K562 (cell line): ENCODE data around the gene HARS2. TPM values are rescaled to one million over a fixed set of nuclear protein-coding genes. Genes with fewer than 3 reads are reported as not detected.

Source experiments
- CREB5 ChIP-seq: fragments of 250-450 bp; sonication (Bioruptor Pico); IDR thresholded peaks from 2 replicates; pipeline ENCODE4 v1.5.0; 2020; ENCODE audit warnings: mild to moderate bottlenecking
- DLX4 ChIP-seq: fragments of 250-450 bp; sonication (Bioruptor Pico); IDR thresholded peaks from 2 replicates; pipeline ENCODE4 v1.6.1; 2021; ENCODE audit warnings: mild to moderate bottlenecking
- E2F1 ChIP-seq: sonication (generic); formaldehyde crosslinking; IDR thresholded peaks from 2 replicates; pipeline ENCODE4 v1.8.1; 2023; ENCODE audit warnings: mild to moderate bottlenecking, missing genetic modification reagents, moderate library complexity
- ELK1 ChIP-seq: sonication (generic); formaldehyde crosslinking; IDR thresholded peaks from 2 replicates; pipeline ENCODE4 v1.8.1; 2022; ENCODE audit warnings: missing genetic modification reagents
- EP300 ChIP-seq: IDR thresholded peaks from 2 replicates; pipeline ENCODE4 v1.6.1; 2012; ENCODE audit warnings: low read length, improper control_type of control experiment
- EP400 ChIP-seq: fragments of 450-650 bp; IDR thresholded peaks from 2 replicates; pipeline ENCODE4 v1.6.1; 2017; ENCODE audit warnings: antibody characterized with exemption, mild to moderate bottlenecking, moderate library complexity
- GTF2E2 ChIP-seq: fragments of 200-800 bp; sonication (Bioruptor generic); IDR thresholded peaks from 2 replicates; pipeline ENCODE4 v1.6.1; 2016; ENCODE audit warnings: missing genetic modification characterization, missing compliant biosample characterization
- KLF10 ChIP-seq: fragments of 250-450 bp; sonication (Bioruptor Pico); IDR thresholded peaks from 2 replicates; pipeline ENCODE4 v1.6.1; 2021; ENCODE audit warnings: matching md5 sums
- MTF1 ChIP-seq: fragments of 250-450 bp; sonication (Bioruptor Pico); IDR thresholded peaks from 2 replicates; pipeline ENCODE4 v1.9.0; 2021; ENCODE audit warnings: moderate library complexity, mild to moderate bottlenecking, inconsistent platforms, borderline replicate concordance
- NEUROD1 ChIP-seq: fragments of 150-350 bp; IDR thresholded peaks from 2 replicates; pipeline ENCODE4 v1.6.1; 2014; ENCODE audit warnings: borderline replicate concordance, low read length, low read depth; ENCODE audit not compliant: partially characterized antibody
- NFIX ChIP-seq: fragments of 250-450 bp; sonication (Bioruptor Pico); IDR thresholded peaks from 2 replicates; pipeline ENCODE4 v1.4.0; 2020; ENCODE audit warnings: low read depth, mild to moderate bottlenecking, moderate library complexity
- POLR2A ChIP-seq: fragments of 450-650 bp; conservative IDR thresholded peaks from 2 replicates; pipeline ENCODE4 v1.6.1; 2016
- SIX5 ChIP-seq, 2 experiments: IDR thresholded peaks; 2 replicates each; pipeline ENCODE4 v1.6.1; 2011; ENCODE audit warnings: low read length in 2 of 2, borderline replicate concordance in 1 of 2, low read depth in 1 of 2, mild to moderate bottlenecking in 1 of 2, moderate library complexity in 1 of 2; ENCODE audit not compliant: insufficient read depth in 1 of 2
- ZBTB11 ChIP-seq, 3 experiments: fragments of 200-800 bp in 1 of 3; fragments of 250-450 bp in 1 of 3; fragments of 450-650 bp in 1 of 3; sonication (Bioruptor Pico) in 1 of 3; sonication (Bioruptor generic) in 1 of 3; formaldehyde crosslinking in 1 of 3; IDR thresholded peaks; 2 replicates each; pipeline versions ENCODE4 v1.6.1 to v1.8.0; 2016 to 2022; ENCODE audit warnings: mild to moderate bottlenecking in 2 of 3, missing genetic modification characterization in 2 of 3, missing compliant biosample characterization in 1 of 3, moderate library complexity in 1 of 3
- ZNF197 ChIP-seq: fragments of 200-800 bp; sonication (Bioruptor generic); IDR thresholded peaks from 2 replicates; pipeline ENCODE4 v1.6.1; 2016; ENCODE audit warnings: low read depth, missing genetic modification characterization, missing compliant biosample characterization
- ZNF551 ChIP-seq: fragments of 250-450 bp; sonication (Bioruptor Pico); IDR thresholded peaks from 2 replicates; pipeline ENCODE4 v1.5.0; 2021; ENCODE audit warnings: mild to moderate bottlenecking, moderate library complexity
- ZZZ3 ChIP-seq: fragments of 450-650 bp; IDR thresholded peaks from 2 replicates; pipeline ENCODE4 v1.6.1; 2016; ENCODE audit warnings: antibody characterized with exemption, mild to moderate bottlenecking, moderate library complexity
- polyA plus RNA-seq, 8 experiments: library from polyadenylated mRNA; depleted of rRNA in 4 of 8; stranded (reverse) in 5 of 8; unstranded in 3 of 8; fragments of >200 nt; fragmentation: Nextera tagmentation in 2 of 8; fragmentation: Illumina TruSeq in 1 of 8; extraction: Ambion mirVana in 2 of 8; extraction: Trizol in 1 of 8; gene quantifications; 2 replicates each; pipeline versions ENCODE4 v1.2.1 to v1.2.3, GENCODE V29; 2011 to 2014; ENCODE audit warnings: inconsistent platforms in 1 of 8, missing spikeins in 1 of 8
- total RNA-seq, 7 experiments: library from RNA; depleted of rRNA in 6 of 7; stranded (reverse); fragments of >200 nt in 6 of 7; fragmentation: Illumina TruSeq in 2 of 7; extraction: Trizol in 2 of 7; gene quantifications; 2 replicates each; pipeline versions ENCODE4 v1.2.1 to v1.2.3, GENCODE V29; 2011 to 2021; ENCODE audit warnings: low replicate concordance in 1 of 7

HARS2 gene
- total and polyA plus RNA-seq, 9 of the 15 experiments (the other 6 are each of a cell fraction or from before 2014, with no cell fraction given), result 8.5 to 41.6 (median 27.1) TPM

GRCh38 chr5:140664359-140665119 is 26.7 kb upstream of the HARS2 start, which contains the start of gene WDR55 (continued):
- no peak for TF ChIP-seq ZNF197
- peak; percentile 14 for TF ChIP-seq NEUROD1
- 0 out of 2 replicates have a peak, but pooled peaks have one; percentile 3 for TF ChIP-seq EP300
- TF ChIP-seq ZZZ3, result no peak
- TF ChIP-seq E2F1, result peak; percentile 78
- peak; percentile 92 for TF ChIP-seq POLR2A
- no peak for TF ChIP-seq ZNF551 (CRISPR knock-in tag)
- no peak for TF ChIP-seq SIX5 (IDR thresholded peaks at IDR 0.05; ENCODE audit: borderline replicate concordance in 1 of 2, insufficient read depth in 1 of 2, low read depth in 1 of 2, low read length in 2 of 2)
- no peak for TF ChIP-seq DLX4 (CRISPR knock-in tag)
- TF ChIP-seq NFIX, result no peak
- peak; percentile 88 to 98 (median 88); a peak in 5 of 6 replicates for TF ChIP-seq ZBTB11 (CRISPR knock-in tag; IDR thresholded peaks at IDR 0.05)
- TF ChIP-seq GTF2E2 (tag), result no peak
- no peak for TF ChIP-seq CREB5 (CRISPR knock-in tag)
- TF ChIP-seq KLF10 (CRISPR knock-in tag), result no peak
- no peak for TF ChIP-seq MTF1 (CRISPR knock-in tag)
- no peak for TF ChIP-seq ELK1
- TF ChIP-seq EP400, result peak; percentile 88
